GM18511 (cell line): ENCODE data around the gene B3GNT8.
"Not testable (repeated sequence)": the region's sequence is repeated elsewhere in the genome, so short reads cannot be mapped to it uniquely, and the experiment has no call there.

Experiments
- ATAC-seq: cut with Tn5 transposase; IDR thresholded peaks from one replicate; pipeline ENCODE4 v1.9.1; 2021; ENCODE audit warnings: mild to moderate bottlenecking, moderate library complexity; ENCODE audit not compliant: unreplicated experiment

The B3GNT8 gene

GRCh38 chr19:41437944-41438574 is 10.9 kb upstream of the B3GNT8 start:
- no peak for ATAC-seq

GRCh38 chr19:41436674-41436951 is 9.4 kb upstream of the B3GNT8 start:
- ATAC-seq, result no peak

- no peak for ATAC-seq
These were observed 8.9 kb upstream of the B3GNT8 start for GRCh38 chr19:41435936-41436673.

GRCh38 chr19:41435376-41435775 is 8.2 kb upstream of the B3GNT8 start:
- not testable (repeated sequence) for ATAC-seq

- no peak for ATAC-seq
These were observed 7.3 kb upstream of the B3GNT8 start for GRCh38 chr19:41434450-41434849.

- no peak for ATAC-seq
These were observed 6.0 kb upstream of the B3GNT8 start for GRCh38 chr19:41433171-41433570.

- no peak for ATAC-seq
These were observed 4.5 kb upstream of the B3GNT8 start for GRCh38 chr19:41431426-41432386.

GRCh38 chr19:41430922-41431321 is 3.7 kb upstream of the B3GNT8 start:
- no peak for ATAC-seq

GRCh38 chr19:41428481-41428859 is 1.3 kb upstream of the B3GNT8 start:
- no peak for ATAC-seq

- ATAC-seq, result peak; percentile 50
These were observed 690 bp upstream of the B3GNT8 start for GRCh38 chr19:41427647-41428480.

GRCh38 chr19:41426116-41426841 is 895 bp downstream of the B3GNT8 start:
- ATAC-seq, result no peak

GRCh38 chr19:41425174-41426115 is 1.7 kb downstream of the B3GNT8 start:
- no peak for ATAC-seq

GRCh38 chr19:41424335-41425173 is 2.6 kb downstream of the B3GNT8 start:
- ATAC-seq, result no peak

GRCh38 chr19:41422955-41423354 is 4.2 kb downstream of the B3GNT8 start:
- ATAC-seq, result no peak

- ATAC-seq, result no peak
These were observed 4.7 kb downstream of the B3GNT8 start for GRCh38 chr19:41422456-41422855.

- ATAC-seq, result no peak
These were observed 5.2 kb downstream of the B3GNT8 start for GRCh38 chr19:41421973-41422372.

- no peak for ATAC-seq
These were observed 5.9 kb downstream of the B3GNT8 start for GRCh38 chr19:41421314-41421713.
